ENCODE data around the gene FMN1.

The FMN1 gene

DNA sequence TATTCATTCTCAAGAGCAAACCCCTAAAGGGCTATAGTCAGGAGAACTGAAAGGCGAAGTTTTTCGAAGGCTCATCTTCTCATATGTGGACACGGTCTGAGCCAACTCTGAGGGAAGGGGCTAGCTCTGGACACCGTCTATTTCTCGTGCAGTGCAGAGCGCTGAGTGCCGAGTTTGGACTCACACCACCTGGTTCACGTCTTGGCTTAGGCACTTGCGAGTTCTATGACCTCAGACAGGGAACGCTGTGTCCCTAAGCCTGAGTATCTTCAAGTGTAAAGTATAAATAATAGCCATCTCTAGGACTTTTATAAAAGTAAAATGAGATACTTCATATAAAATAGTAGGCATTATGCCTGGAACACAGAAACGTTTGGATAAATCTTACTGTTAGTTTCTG lies 223.7 kb downstream of the FMN1 start:
- Histone ChIP-seq H3K9me3 (ENCODE audit: control insufficient read depth, low read length) (no peaks in the 10 kb centered on the region), H3K4me3 (ENCODE audit: insufficient read depth, low read depth, low read length) (no peak overlapping the region), H3K27ac (ENCODE audit: insufficient read depth, low read depth, low read length, poor library complexity, severe bottlenecking) (no peak overlapping the region), H3K27me3 (ENCODE audit: control insufficient read depth, insufficient read depth, low read length, poor library complexity, severe bottlenecking) (no peaks in the 10 kb centered on the region), H3K4me1 (ENCODE audit: control insufficient read depth, insufficient read depth, low read length) (no peaks in the 10 kb centered on the region), H3K36me3 (ENCODE audit: control insufficient read depth, insufficient read depth, low read length) (no peaks in the 10 kb centered on the region)
- WGBS, 2 experiments, result 97% methylated on average over 10 to 11 of the region's 11 CpGs

GRCh38 chr15:32967521-32967920 lies 227.0 kb downstream of the FMN1 start:
- Histone ChIP-seq H3K4me1 (ENCODE audit: control insufficient read depth, insufficient read depth, low read length) (no peaks in the 10 kb centered on the region), H3K27me3 (ENCODE audit: control insufficient read depth, insufficient read depth, low read length, poor library complexity, severe bottlenecking) (no peaks in the 10 kb centered on the region), H3K4me3 (ENCODE audit: insufficient read depth, low read depth, low read length) (no peak overlapping the region), H3K27ac (ENCODE audit: insufficient read depth, low read depth, low read length, poor library complexity, severe bottlenecking) (no peak overlapping the region), H3K9me3 (ENCODE audit: control insufficient read depth, low read length) (no peaks in the 10 kb centered on the region), H3K36me3 (ENCODE audit: control insufficient read depth, insufficient read depth, low read length) (no peaks in the 10 kb centered on the region)

- Histone ChIP-seq H3K9me3 (ENCODE audit: control insufficient read depth, low read length) (no peaks in the 10 kb centered on the region), H3K4me3 (ENCODE audit: insufficient read depth, low read depth, low read length) (no peak overlapping the region), H3K4me1 (ENCODE audit: control insufficient read depth, insufficient read depth, low read length) (no peaks in the 10 kb centered on the region), H3K36me3 (ENCODE audit: control insufficient read depth, insufficient read depth, low read length) (no peaks in the 10 kb centered on the region), H3K27me3 (ENCODE audit: control insufficient read depth, insufficient read depth, low read length, poor library complexity, severe bottlenecking) (no peaks in the 10 kb centered on the region), H3K27ac (ENCODE audit: insufficient read depth, low read depth, low read length, poor library complexity, severe bottlenecking) (no peak overlapping the region)
- 87 to 97% methylated on average over 2 of the region's 2 CpGs for WGBS, 2 experiments
These were observed 228.0 kb downstream of the FMN1 start for GRCh38 chr15:32966512-32966911.

GRCh38 chr15:32965897-32966296 lies 228.6 kb downstream of the FMN1 start:
- H3K4me3 ChIP-seq (ENCODE audit: insufficient read depth, low read depth, low read length), result no peak overlapping the region
- 93 to 95% methylated on average over 4 to 5 of the region's 6 CpGs for WGBS, 2 experiments
- no peaks in the 10 kb centered on the region for H3K27me3 ChIP-seq (ENCODE audit: control insufficient read depth, insufficient read depth, low read length, poor library complexity, severe bottlenecking)
- H3K27ac ChIP-seq (ENCODE audit: insufficient read depth, low read depth, low read length, poor library complexity, severe bottlenecking), result no peak overlapping the region
- no peaks in the 10 kb centered on the region for H3K36me3 ChIP-seq (ENCODE audit: control insufficient read depth, insufficient read depth, low read length)
- no peaks in the 10 kb centered on the region for H3K9me3 ChIP-seq (ENCODE audit: control insufficient read depth, low read length)
- H3K4me1 ChIP-seq (ENCODE audit: control insufficient read depth, insufficient read depth, low read length), result no peaks in the 10 kb centered on the region

DNA sequence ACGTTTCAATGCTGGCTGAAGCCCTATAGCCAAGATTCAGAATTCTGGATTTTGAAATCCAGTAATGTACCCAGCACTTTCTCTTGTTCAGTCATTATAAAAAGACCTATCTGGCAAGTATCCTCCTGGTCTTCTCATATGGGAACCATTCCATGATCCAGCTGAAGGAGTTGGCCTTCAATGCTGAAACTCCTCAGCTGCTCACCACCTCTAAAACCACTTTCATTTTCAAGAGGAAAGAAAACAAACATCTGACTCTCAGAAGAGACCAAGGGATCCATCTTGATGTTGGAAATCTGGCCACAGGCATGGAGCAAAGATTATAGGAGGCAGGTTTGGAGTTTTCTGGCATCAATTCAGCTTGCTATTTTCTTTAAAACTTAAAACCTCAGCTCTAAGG lies 235.4 kb downstream of the FMN1 start:
- H3K27me3 ChIP-seq (ENCODE audit: control insufficient read depth, insufficient read depth, low read length, poor library complexity, severe bottlenecking), result no peaks in the 10 kb centered on the region
- H3K27ac ChIP-seq (ENCODE audit: insufficient read depth, low read depth, low read length, poor library complexity, severe bottlenecking), result no peak overlapping the region
- no peaks in the 10 kb centered on the region for H3K9me3 ChIP-seq (ENCODE audit: control insufficient read depth, low read length)
- WGBS, 2 experiments, result 100% methylated on average over 1 of the region's 1 CpG
- H3K4me1 ChIP-seq (ENCODE audit: control insufficient read depth, insufficient read depth, low read length), result no peaks in the 10 kb centered on the region
- H3K4me3 ChIP-seq (ENCODE audit: insufficient read depth, low read depth, low read length), result no peak overlapping the region
- H3K36me3 ChIP-seq (ENCODE audit: control insufficient read depth, insufficient read depth, low read length), result no peaks in the 10 kb centered on the region

- no peak overlapping the region for H3K4me3 ChIP-seq (ENCODE audit: insufficient read depth, low read depth, low read length)
These were observed 237.3 kb downstream of the FMN1 start for GRCh38 chr15:32957219-32957618.

DNA sequence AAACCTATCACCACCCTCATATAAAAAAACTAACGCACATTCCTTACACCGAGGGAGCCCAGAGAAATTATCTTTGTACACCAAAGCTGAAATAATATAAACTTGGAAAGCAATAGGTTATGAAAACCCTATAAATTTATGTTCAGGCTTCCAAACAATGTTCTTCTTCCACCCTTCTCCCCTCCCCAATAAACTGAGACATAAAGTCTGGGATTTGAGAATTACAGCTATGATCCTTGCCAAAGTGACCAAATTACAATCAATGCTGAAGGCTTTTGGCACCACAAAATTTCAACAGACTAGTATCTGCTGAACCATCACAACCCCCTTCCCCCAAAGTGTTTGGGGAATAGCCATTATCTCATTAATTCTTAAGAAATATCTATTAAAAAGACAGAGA lies 237.8 kb downstream of the FMN1 start:
- H3K36me3 ChIP-seq (ENCODE audit: control insufficient read depth, insufficient read depth, low read length), result no peaks in the 10 kb centered on the region
- H3K27me3 ChIP-seq (ENCODE audit: control insufficient read depth, insufficient read depth, low read length, poor library complexity, severe bottlenecking), result no peaks in the 10 kb centered on the region
- H3K4me3 ChIP-seq (ENCODE audit: insufficient read depth, low read depth, low read length), result no peak overlapping the region
- WGBS, 2 experiments, result 97 to 100% methylated on average over 2 of the region's 2 CpGs
- peaks cover 13% of the 10 kb centered on the region for H3K4me1 ChIP-seq (ENCODE audit: control insufficient read depth, insufficient read depth, low read length)
- no peak overlapping the region for H3K27ac ChIP-seq (ENCODE audit: insufficient read depth, low read depth, low read length, poor library complexity, severe bottlenecking)
- H3K9me3 ChIP-seq (ENCODE audit: control insufficient read depth, low read length), result no peaks in the 10 kb centered on the region

More at GRCh38 chr15:32957219-32957618, 237.3 kb downstream of the FMN1 start:
- 86 to 96% methylated on average over 4 of the region's 4 CpGs for whole genome bisulfite sequencing, 2 experiments
- no peaks in the 10 kb centered on the region for H3K36me3 ChIP-seq (ENCODE audit: control insufficient read depth, insufficient read depth, low read length)
- H3K4me1 ChIP-seq (ENCODE audit: control insufficient read depth, insufficient read depth, low read length), result peaks cover 11% of the 10 kb centered on the region
- no peak overlapping the region for H3K27ac ChIP-seq (ENCODE audit: insufficient read depth, low read depth, low read length, poor library complexity, severe bottlenecking)
- no peaks in the 10 kb centered on the region for H3K9me3 ChIP-seq (ENCODE audit: control insufficient read depth, low read length)
- H3K27me3 ChIP-seq (ENCODE audit: control insufficient read depth, insufficient read depth, low read length, poor library complexity, severe bottlenecking), result no peaks in the 10 kb centered on the region

GRCh38 chr15:32956006-32956405 lies 238.5 kb downstream of the FMN1 start:
- Histone ChIP-seq H3K27me3 (ENCODE audit: control insufficient read depth, insufficient read depth, low read length, poor library complexity, severe bottlenecking) (no peaks in the 10 kb centered on the region), H3K4me3 (ENCODE audit: insufficient read depth, low read depth, low read length) (no peak overlapping the region)
- 75 to 92% methylated on average over 1 of the region's 1 CpG for WGBS, 2 experiments

DNA sequence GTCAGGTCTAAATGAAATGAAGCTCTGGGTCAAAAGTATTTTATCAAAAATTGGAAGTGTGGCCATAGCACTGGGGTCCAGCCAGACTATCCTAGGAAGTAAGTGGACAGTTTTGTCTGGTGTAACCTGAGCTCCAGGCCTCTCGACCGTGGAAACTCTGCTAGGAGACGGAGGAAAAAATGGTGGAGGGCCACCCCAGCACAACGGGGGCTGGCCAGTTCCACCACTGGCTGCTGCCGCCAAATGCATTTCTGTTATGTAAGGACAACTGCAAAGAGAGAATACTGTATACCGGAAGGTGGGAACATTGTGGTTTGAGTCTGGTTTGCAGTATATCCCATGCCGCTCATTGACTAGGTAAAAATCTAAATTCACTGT lies 241.0 kb downstream of the FMN1 start:
- 44 to 51% methylated on average over 7 of the region's 7 CpGs for WGBS, 2 experiments

More at GRCh38 chr15:32956006-32956405, 238.5 kb downstream of the FMN1 start:
- H3K27ac ChIP-seq (ENCODE audit: insufficient read depth, low read depth, low read length, poor library complexity, severe bottlenecking), result no peak overlapping the region
- peaks cover 13% of the 10 kb centered on the region for H3K4me1 ChIP-seq (ENCODE audit: control insufficient read depth, insufficient read depth, low read length)
- H3K36me3 ChIP-seq (ENCODE audit: control insufficient read depth, insufficient read depth, low read length), result no peaks in the 10 kb centered on the region
- no peaks in the 10 kb centered on the region for H3K9me3 ChIP-seq (ENCODE audit: control insufficient read depth, low read length)

DNA sequence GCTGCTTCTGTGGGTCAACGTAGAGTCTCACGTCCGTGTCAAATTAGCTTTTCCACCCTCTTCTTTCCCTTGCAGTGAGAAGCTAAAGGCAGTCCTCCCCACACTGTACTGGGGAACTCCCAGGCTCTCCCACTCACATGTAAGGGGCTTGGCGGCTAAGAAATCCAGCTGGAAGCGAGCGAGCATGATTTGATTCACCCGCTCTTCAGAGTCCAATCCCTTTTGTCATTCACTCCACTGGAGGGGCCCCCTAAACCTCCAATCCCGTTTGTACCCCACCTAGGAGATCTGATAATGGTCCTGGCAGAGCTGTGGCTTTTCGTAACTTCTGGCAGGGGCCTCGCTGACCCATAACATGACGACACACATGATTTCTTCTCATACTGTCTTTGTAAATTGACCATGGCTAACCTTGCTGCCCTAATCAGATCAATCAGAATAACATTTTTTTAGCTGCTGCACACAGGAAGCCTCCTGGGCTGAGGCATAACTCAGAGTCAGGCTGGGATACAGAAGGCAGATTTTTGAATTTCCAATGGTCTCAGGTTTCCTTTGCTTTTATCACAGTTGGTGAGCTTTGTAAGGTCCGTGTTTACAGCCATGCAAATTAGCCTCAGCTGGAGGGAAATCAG lies 241.5 kb downstream of the FMN1 start:
- Histone ChIP-seq H3K9me3 (ENCODE audit: control insufficient read depth, low read length) (no peaks in the 10 kb centered on the region), H3K27ac (ENCODE audit: insufficient read depth, low read depth, low read length, poor library complexity, severe bottlenecking) (peak overlapping the region; percentile 66), H3K36me3 (ENCODE audit: control insufficient read depth, insufficient read depth, low read length) (no peaks in the 10 kb centered on the region), H3K27me3 (ENCODE audit: control insufficient read depth, insufficient read depth, low read length, poor library complexity, severe bottlenecking) (no peaks in the 10 kb centered on the region), H3K4me1 (ENCODE audit: control insufficient read depth, insufficient read depth, low read length) (peaks cover 13% of the 10 kb centered on the region), H3K4me3 (ENCODE audit: insufficient read depth, low read depth, low read length) (no peak overlapping the region)
- WGBS, 2 experiments, result 42 to 44% methylated on average over 12 of the region's 12 CpGs

More for the DNA sequence above, 241.0 kb downstream of the FMN1 start:
- Histone ChIP-seq H3K36me3 (ENCODE audit: control insufficient read depth, insufficient read depth, low read length) (no peaks in the 10 kb centered on the region), H3K27ac (ENCODE audit: insufficient read depth, low read depth, low read length, poor library complexity, severe bottlenecking) (peak overlapping the region; percentile 66), H3K4me3 (ENCODE audit: insufficient read depth, low read depth, low read length) (no peak overlapping the region), H3K4me1 (ENCODE audit: control insufficient read depth, insufficient read depth, low read length) (peaks cover 13% of the 10 kb centered on the region), H3K9me3 (ENCODE audit: control insufficient read depth, low read length) (no peaks in the 10 kb centered on the region), H3K27me3 (ENCODE audit: control insufficient read depth, insufficient read depth, low read length, poor library complexity, severe bottlenecking) (no peaks in the 10 kb centered on the region)
